ENCODE results near the gene STAT1.

The STAT1 gene

GRCh38 chr2:190990132-190990531 lies 23.8 kb downstream of the STAT1 start:
- in situ Hi-C loops (cut with MboI; ENCODE audit: low sequenced_read_pairs, unreplicated experiment) = no loop called here
- DNase-seq (ENCODE audit: low spot score) = no peak
- TF ChIP-seq, protein P1, sequence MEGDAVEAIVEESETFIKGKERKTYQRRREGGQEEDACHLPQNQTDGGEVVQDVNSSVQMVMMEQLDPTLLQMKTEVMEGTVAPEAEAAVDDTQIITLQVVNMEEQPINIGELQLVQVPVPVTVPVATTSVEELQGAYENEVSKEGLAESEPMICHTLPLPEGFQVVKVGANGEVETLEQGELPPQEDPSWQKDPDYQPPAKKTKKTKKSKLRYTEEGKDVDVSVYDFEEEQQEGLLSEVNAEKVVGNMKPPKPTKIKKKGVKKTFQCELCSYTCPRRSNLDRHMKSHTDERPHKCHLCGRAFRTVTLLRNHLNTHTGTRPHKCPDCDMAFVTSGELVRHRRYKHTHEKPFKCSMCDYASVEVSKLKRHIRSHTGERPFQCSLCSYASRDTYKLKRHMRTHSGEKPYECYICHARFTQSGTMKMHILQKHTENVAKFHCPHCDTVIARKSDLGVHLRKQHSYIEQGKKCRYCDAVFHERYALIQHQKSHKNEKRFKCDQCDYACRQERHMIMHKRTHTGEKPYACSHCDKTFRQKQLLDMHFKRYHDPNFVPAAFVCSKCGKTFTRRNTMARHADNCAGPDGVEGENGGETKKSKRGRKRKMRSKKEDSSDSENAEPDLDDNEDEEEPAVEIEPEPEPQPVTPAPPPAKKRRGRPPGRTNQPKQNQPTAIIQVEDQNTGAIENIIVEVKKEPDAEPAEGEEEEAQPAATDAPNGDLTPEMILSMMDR (IDR thresholded peaks at IDR 0.05; ENCODE audit: borderline replicate concordance, control extremely low read depth, extremely low read depth, insufficient read depth, missing control alignments) = no peak

GRCh38 chr2:190988910-190989309 lies 25.1 kb downstream of the STAT1 start:
- in situ Hi-C loops (cut with MboI; ENCODE audit: low sequenced_read_pairs, unreplicated experiment) = no loop called here
- no peak for DNase-seq (ENCODE audit: low spot score)
- TF ChIP-seq, protein P1 (IDR thresholded peaks at IDR 0.05; ENCODE audit: borderline replicate concordance, control extremely low read depth, extremely low read depth, insufficient read depth, missing control alignments) = no peak

- DNase-seq (ENCODE audit: low spot score) = no peak
- TF ChIP-seq, protein P1 (IDR thresholded peaks at IDR 0.05; ENCODE audit: borderline replicate concordance, control extremely low read depth, extremely low read depth, insufficient read depth, missing control alignments) = no peak
- in situ Hi-C loops (cut with MboI; ENCODE audit: low sequenced_read_pairs, unreplicated experiment) = no loop called here
Measured at GRCh38 chr2:190987938-190988337, 26.0 kb downstream of the STAT1 start.

DNA sequence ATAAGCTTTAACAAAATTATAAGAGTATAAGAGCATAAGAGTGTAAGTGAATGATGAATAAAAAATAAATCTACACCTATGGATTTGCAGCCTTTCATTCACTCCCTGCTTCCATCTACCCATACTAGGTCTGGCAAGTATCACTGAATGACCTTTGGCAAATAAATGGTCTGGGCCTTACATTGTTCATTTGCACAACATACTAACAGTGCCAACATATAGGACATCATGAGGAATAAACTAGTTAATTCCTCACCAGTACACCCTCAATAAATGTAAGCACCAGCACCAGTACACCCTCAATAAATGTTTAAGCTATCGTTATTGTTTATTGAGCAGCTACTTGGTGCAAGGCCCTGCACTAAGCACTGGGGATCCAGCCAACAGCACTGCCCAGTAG lies 26.9 kb downstream of the STAT1 start:
- no peak for DNase-seq (ENCODE audit: low spot score)
- in situ Hi-C loops (cut with MboI; ENCODE audit: low sequenced_read_pairs, unreplicated experiment) = no loop called here
- TF ChIP-seq, protein P1 (IDR thresholded peaks at IDR 0.05; ENCODE audit: borderline replicate concordance, control extremely low read depth, extremely low read depth, insufficient read depth, missing control alignments) = no peak

DNA sequence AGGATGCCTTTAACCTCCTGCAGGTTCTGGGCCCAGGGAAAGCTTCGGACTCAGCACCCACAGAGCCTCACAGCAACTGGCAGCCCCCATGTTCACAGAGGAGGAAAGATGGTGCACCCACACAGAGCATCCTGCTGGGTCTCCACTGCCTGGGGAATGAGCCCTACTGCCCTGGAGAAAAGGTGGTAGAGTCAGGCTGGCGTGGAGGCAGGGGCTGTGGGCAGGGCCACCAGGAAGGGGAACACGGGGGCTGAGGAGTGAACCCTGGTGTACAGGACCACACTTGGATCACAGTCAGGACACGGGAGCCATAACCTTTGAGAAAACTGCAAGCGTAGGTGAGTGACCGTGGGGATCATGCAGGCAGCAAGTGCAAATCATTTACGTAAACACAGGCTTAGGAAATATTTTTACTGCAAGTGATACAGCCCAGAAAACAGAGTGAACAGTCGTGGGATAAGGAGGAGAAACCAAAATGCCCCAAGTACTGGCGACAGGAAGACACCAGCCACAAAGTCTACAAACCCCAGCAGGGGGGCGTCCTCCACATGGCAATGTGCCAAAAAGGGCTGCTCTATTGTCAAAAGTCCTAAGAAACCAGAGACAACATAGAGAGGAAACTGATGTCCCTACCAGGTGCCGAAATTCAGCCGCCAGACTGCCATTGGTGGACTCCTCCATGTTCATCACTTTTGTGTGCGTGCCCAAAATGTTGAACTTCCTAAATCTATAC lies 27.6 kb downstream of the STAT1 start:
- in situ Hi-C loops (cut with MboI; ENCODE audit: low sequenced_read_pairs, unreplicated experiment) = no loop called here
- DNase-seq (ENCODE audit: low spot score) = no peak
- TF ChIP-seq, protein P1 (IDR thresholded peaks at IDR 0.05; ENCODE audit: borderline replicate concordance, control extremely low read depth, extremely low read depth, insufficient read depth, missing control alignments) = no peak

DNA sequence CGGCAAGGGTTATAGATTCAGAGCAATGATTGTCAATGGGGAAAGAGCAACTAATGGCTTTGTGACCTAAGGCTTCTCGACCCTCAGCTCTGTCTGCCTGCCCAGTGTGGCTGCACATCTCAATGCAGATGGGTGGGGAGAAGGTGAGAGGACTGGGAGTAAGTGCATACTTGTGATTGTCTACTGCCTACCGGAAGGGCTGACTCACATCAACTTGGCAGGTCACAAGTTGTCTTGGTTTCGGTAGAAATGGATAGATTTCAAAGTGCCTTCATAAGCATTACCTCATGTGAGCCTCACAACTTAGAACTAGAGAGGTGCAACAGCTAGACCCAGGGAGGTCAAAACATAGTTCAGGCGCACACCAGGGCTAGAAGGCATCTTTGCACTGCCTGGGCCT lies 29.4 kb downstream of the STAT1 start:
- in situ Hi-C loops (cut with MboI; ENCODE audit: low sequenced_read_pairs, unreplicated experiment) = no loop called here
- no peak for DNase-seq (ENCODE audit: low spot score)
- TF ChIP-seq, protein P1 (IDR thresholded peaks at IDR 0.05; ENCODE audit: borderline replicate concordance, control extremely low read depth, extremely low read depth, insufficient read depth, missing control alignments) = no peak
